Stimulated activated CD4-positive, alpha-beta T cell treated with anti-CD3 and anti-CD28 coated beads, Interleukin-12 subunit alpha, Interleukin-12 subunit beta, amount 100 ng/mL, for 48 hours (primary cell): ENCODE measurements around the gene PURA.
"Not testable (repeated sequence)": the region's sequence is repeated elsewhere in the genome, so short reads cannot be mapped to it uniquely, and the experiment has no call there.

ENCODE experiments used
- DNase-seq, 3 donors: peaks; one replicate each; pipeline ENCODE4 v3.0.0-alpha.2; 2020; ENCODE audit warnings: low read depth in 2 of 3, low spot score in 1 of 3

Gene PURA

DNA sequence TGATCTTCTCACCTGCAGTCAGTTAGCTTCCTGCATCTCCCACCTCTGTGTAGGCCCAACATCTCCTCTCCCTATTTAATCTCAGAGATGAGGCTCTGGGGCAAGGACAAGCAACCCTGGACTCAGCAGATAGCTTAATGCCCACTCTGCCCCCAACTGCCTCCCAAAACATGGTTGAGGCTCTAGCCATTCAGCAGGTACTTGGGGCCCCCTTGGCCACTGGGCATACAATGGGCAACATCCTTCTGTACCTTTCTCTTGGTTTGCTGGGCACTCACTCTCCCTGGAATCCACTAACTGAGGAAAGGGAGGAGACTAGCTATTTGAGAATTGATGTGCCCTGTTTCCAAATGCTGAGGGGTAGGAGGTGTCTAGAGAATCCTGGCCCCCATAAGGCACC, 21.2 kb downstream of the PURA start:
- no peak for DNase-seq

GRCh38 chr5:140136624-140137023, 22.7 kb downstream of the PURA start:
- no peak for DNase-seq

DNA sequence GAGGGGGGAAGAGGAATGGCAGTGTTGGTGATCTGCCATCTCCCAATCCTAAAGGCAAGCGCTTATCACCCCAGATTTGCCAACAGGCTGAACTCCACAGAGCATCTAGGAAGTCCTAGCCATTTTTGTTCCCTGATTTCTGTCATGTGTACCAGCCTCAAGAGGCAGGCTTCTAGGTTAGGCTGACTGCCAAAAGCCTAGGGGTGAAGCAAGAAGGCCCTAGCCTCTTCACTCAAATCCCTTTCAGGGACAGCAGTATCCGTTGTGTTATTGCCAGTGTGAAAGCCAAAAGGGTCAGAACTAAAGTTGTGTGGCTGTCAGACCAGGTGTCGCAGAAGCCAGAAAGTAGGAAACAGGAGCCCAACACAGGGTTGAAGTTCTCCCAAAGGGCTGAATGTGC, 26.5 kb downstream of the PURA start:
- no peak for DNase-seq

GRCh38 chr5:140141241-140141640, 27.3 kb downstream of the PURA start:
- DNase-seq, result no peak

- no peak for DNase-seq
Observed at GRCh38 chr5:140142246-140142645, 28.3 kb downstream of the PURA start.

DNA sequence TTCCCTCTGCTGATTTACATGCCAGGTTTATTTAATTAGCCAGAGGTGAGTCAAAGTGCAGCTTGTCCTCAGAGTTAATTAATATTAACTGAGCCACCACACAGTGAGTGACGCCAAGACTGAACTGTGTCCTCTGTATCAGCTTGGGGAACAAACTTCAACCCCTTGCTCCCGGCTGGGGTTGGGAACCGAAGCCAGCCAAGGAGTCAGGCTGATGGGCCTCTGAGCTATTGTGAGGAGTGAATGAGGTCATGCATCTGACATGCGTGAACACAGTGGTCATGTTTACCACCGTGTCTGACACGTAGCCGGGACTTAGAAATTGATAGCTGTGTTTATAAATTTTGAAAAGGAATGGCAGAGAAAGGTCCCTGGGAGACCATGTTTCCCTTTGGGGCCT, 28.9 kb downstream of the PURA start:
- DNase-seq, result no peak

DNA sequence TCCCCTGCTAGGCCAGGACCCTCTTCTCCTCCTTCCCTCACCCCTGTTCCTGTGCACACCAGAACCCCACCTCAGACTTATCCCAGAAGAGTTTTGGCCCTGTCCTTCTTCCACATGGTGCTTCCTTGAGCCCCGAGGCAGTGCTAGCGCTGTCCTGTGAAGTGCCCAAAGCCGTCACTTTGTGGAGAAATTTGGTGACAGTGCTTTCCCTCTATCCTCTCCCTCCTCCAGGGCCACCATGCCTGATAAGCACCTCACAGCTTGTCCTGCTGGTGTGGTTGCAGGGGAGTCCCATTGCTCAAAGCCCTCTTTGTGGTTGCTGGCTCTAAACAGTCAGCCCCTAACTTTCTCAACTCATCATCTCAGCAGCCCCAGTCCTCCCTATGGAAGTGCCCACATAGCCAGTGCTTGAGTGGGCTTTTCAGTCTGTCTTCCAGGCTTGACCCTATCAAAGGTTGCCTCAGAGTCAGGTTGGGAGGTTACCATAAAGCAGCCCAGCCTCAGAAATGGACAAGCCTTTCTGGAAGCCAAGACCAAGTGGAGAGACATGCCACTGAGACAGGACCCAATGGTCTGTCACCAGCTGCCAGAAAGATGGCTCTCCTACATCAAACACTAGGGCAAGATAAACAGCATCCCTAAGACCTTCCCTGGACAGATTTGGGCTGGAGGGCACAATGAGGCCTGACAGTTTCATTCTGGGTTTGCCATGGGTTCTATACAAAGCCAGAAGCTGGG, 29.8 kb downstream of the PURA start:
- DNase-seq, result no peak

- no peak for DNase-seq
Observed at GRCh38 chr5:140145256-140145655, 31.3 kb downstream of the PURA start.

DNA sequence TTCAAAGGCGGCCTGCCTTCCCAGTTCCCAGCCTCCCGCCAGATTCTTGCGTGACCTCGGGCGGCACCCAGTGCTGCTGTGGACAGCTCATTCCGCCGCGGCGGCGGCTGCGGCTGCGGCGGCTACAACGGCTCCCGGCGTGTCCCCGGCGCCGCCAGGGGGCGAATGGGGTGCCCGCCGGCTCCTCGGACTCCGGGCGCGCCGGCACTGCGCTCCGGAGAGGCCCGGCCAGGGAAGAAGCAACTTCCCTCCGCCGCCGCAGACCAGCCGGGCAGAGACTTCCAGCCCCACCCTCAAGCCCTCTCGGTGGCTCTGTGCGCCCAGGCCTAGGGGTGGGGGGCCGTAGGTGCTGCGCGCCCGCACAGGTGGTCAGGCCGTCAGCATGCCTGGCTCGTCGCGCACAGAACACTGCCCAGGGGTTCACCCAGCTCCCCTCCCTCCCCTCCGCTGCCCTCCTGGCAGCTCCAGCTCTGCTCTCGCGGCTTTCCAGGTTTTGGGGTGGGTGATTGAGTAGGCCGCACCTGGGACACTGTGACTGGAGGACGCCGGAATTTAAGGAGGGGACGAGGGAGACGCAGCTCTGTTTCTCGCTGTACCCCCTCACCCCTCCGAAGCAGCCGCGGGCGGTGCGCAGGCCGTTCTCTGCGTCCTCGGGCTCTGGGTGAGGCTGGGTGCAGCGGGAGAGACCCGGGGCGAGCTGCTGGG, 32.1 kb downstream of the PURA start:
- DNase-seq, result peak; percentile 25 to 57 (median 39)

GRCh38 chr5:140146523-140146842, 32.6 kb downstream of the PURA start:
- DNase-seq, result no peak

DNA sequence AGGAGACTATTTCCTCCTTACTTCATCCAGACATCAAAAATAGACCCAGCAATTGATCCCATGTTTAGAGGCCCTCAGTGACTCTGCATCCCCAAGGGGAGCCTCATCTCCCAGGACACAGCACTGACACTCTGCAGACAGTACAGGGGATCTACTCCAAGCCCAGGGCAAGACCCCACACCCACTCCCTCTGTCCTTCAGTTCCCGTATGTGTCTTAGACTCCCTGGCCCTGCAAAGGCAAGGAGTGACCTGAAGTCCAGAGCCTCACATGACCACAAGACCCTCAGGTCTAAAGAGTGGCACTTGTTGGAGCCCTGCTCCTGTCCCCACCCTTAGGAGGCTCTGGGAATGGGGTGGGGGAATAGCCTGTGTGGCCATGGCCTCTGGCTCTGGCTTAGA, 33.6 kb downstream of the PURA start:
- DNase-seq, result no peak

- DNase-seq, result no peak
Observed at GRCh38 chr5:140148508-140148907, 34.6 kb downstream of the PURA start.

- DNase-seq, result no peak
Observed at GRCh38 chr5:140150201-140150600, 36.3 kb downstream of the PURA start.

- no peak for DNase-seq
Observed at GRCh38 chr5:140151144-140152021, 37.5 kb downstream of the PURA start.

GRCh38 chr5:140152022-140152999, 38.4 kb downstream of the PURA start:
- DNase-seq, result no peak

GRCh38 chr5:140153255-140153654, 39.3 kb downstream of the PURA start:
- DNase-seq, result no peak

DNA sequence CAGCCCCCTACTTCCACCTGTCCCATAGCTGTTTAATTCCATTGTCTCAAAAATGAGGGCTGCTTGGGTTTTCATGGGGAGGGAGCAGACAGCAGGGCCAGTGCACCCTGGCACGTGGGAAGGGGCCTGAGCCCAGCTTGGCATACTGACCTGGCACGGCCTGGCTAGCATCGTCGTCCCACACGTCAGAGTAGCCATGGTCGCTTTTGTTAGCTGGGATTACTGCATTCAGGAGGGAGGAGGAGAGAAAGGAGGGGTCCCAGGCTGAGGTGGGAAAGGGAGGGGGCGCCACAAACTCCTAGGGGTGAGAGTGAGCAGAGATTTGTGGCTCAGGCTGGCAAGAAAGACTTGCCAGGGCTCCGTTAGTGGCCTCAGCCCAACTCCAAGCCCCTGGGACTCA, 40.0 kb downstream of the PURA start:
- no peak for DNase-seq

DNA sequence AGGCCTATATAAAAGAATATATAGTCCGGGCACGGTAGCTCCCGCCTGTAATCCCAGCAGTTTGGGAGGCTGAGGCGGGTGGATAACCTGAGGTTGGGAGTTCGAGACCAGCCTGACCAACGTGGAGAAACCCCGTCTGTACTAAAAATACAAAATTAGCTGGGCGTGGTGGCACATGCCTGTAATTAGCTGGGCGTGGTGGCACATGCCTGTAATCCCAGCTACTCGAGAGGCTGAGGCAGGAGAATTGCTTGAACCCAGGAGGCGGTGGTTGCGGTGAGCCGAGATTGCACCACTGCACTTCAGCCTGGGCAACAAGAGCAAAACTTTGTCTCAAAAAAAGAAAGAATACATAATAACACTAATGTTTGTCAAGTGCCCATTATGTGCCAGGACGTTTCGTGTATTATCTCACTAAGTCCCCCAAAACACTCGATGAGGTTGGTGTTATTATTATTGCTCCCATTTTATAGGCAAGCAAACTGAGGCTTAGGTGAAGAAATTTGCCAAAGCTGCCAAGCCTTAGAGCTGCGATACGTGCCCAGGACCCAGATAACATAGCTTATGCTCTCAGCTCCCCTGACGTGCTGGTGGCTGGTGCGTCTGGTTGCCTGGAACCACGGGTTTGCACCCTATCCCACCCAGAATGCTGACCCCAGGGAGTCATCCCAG, 40.9 kb downstream of the PURA start:
- not testable (repeated sequence) for DNase-seq

GRCh38 chr5:140157032-140157781, 43.3 kb downstream of the PURA start:
- peak; percentile 80 to 91 (median 82) for DNase-seq
